HG03025 (cell line): ENCODE measurements around the gene RELB.

Experiments used
- ATAC-seq: cut with Tn5 transposase; IDR thresholded peaks from one replicate; pipeline ENCODE4 v1.9.1; 2021; ENCODE audit warnings: mild to moderate bottlenecking, moderate library complexity; ENCODE audit not compliant: unreplicated experiment, low FRiP score

Gene RELB

GRCh38 chr19:45076851-45077730 lies 75.8 kb downstream of the RELB start:
- no peak for ATAC-seq

DNA sequence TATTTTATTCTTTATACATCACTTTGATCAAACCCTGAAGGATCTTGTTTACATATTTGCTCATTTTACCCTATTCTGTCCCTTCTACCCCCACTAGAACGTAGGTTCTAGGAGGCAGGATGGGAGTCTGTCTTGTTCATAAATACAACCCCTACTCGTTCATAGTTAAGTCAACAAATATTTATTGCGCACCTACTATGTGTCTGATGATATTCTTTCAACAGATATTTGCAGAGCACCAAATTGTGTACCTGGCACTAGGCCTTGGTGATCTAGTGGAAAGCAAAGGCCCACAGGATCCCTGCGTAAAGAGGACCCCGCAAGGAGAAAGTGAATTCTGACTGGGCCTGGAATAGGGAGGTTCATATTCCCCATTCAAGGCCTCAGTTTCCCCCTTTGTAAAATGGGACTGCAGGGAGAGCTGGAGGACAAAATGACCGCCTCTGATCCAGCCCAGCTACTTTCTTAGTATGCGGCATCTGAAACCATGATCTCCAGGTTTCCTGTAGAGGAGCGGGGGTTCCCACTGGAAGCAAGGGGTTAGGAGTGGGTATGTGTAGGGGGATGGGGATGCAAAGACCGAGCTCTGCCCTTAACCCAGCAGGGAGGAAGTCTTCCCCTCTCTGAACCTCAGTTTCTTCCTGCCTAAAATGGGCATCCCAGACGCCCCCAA lies 77.3 kb downstream of the RELB start:
- ATAC-seq: no peak

- no peak for ATAC-seq
Measured at GRCh38 chr19:45079063-45079910, 78.0 kb downstream of the RELB start, which contains the start of gene GEMIN7. TSS of gene GEMIN7 (plus strand) at chr19:45079260. CDS start at chr19:45090115, 10,855 bp downstream.

DNA sequence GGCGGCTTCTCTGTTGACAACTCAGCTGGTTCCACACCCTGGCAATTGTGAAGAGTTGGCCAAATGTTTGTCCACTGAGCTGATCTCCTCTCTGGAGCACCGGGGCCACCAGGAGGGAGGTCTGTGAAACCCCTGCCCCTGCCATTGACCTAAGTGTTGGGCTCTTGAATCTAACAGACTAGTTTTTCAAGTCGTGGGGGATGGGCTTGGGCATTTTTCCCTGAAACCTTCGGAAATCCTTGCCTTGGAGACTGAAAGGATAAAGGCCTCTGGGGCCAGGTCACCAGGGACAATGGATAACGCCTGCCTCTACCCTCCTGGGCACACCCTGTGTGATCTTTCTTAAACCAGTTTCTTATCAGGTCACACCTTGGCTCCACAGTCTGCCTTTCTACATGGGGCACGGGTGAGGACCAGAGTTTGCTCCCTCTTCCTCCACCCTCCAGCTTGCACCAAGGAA lies 78.7 kb downstream of the RELB start:
- ATAC-seq: no peak

DNA sequence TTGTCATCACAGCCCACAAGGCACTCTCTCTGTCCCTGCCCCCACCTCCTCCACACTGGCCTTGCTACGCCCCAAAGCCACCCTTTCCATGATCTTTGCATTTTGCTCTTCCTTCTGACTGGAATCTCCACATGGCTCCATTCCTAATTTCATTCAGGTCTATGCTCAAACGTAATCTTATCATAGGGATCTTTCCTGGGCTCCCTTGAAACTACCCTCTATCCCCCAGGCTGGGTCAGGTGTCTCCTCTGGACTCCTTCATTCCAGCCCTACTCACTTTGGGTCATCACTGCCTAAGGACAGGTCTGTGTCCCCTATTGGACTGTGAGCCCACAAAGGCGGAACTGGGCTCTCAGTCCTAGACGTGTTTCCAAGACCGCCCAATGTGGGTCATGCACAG lies 80.9 kb downstream of the RELB start:
- no peak for ATAC-seq

DNA sequence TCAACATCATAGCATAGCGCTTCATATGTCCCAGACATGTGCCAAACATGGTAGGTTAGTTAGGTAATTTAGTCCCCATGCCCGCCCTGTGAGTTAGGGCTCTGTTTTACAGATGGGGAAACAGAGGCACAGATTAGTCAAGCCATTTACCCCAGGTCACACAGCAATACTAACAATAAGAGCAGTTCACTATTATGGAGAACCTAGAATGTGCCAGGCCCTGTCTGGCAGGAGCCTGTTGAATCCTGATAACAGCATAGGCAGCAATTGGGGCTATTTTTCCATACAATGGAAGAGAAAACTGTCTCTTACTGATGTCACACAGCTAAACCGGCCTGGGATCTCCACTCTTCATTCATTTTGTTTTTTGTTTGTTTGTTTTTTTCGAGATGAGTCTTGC lies 85.2 kb downstream of the RELB start:
- no peak for ATAC-seq

DNA sequence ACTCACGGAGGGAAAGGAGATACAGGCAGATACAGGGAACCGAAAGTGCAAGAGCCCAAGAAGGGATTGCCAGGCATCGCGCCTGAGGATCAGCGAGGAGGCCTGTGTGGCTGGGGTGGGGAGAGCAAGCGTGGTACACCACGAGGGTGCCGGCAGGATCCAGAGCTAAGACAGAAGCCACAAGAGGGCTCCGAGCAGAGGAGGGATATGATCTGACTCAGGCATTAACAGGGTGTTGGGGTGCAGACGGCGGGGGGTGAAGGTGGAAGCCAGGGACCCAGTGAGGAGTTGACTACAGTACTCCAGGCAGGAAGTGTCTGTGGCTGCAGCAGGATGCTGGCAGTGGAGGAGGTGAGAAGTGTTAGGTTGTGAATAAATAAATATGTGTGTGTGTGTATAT lies 86.3 kb downstream of the RELB start:
- ATAC-seq: no peak
